BE2C (cell line): ENCODE data around the gene GGA3.

Source experiments
- DNase-seq: peaks from one replicate; pipeline ENCODE4 v3.0.0-alpha.2; 2020
- H3K27me3 ChIP-seq: fragments of 250-450 bp; sonication (Bioruptor Pico); 2 replicates; pipeline ENCODE4 v1.5.1; 2020; ENCODE audit warnings: mild to moderate bottlenecking
- H3K36me3 ChIP-seq: fragments of 250-450 bp; sonication (Bioruptor Pico); 2 replicates; pipeline ENCODE4 v1.5.1; 2020; ENCODE audit warnings: mild to moderate bottlenecking
- H3K4me1 ChIP-seq: fragments of 250-450 bp; sonication (Bioruptor Pico); 2 replicates; pipeline ENCODE4 v1.5.1; 2020
- H3K4me3 ChIP-seq: 2 replicates; pipeline ENCODE4 v1.5.1; 2011; ENCODE audit warnings: low read depth, low read length
- H3K9me3 ChIP-seq: fragments of 250-450 bp; sonication (Bioruptor Pico); 2 replicates; pipeline ENCODE4 v1.5.1; 2020
- CTCF ChIP-seq: IDR thresholded peaks from 2 replicates; pipeline ENCODE4 v1.5.1; 2012; ENCODE audit warnings: mild to moderate bottlenecking, low read depth, low read length

The GGA3 gene

GRCh38 chr17:75271955-75272847 is 10.8 kb upstream of the GGA3 start:
- peak; percentile 16 for TF ChIP-seq CTCF
- peak overlapping the region; percentile 85 for H3K4me3 ChIP-seq
- no peaks in the 10 kb centered on the region for H3K27me3 ChIP-seq
- H3K4me1 ChIP-seq = peaks cover 19% of the 10 kb centered on the region
- peaks cover 23% of the 10 kb centered on the region for H3K36me3 ChIP-seq
- peak; percentile 81 for DNase-seq
- no peaks in the 10 kb centered on the region for H3K9me3 ChIP-seq

GRCh38 chr17:75271233-75271954 is 10.0 kb upstream of the GGA3 start:
- no peaks in the 10 kb centered on the region for H3K27me3 ChIP-seq
- no peaks in the 10 kb centered on the region for H3K9me3 ChIP-seq
- H3K4me3 ChIP-seq = peak overlapping the region; percentile 85
- DNase-seq = peak; percentile 82
- H3K4me1 ChIP-seq = peaks cover 19% of the 10 kb centered on the region
- TF ChIP-seq CTCF = no peak; the same call in 1 of the 2 replicates
- H3K36me3 ChIP-seq = peaks cover 29% of the 10 kb centered on the region

- no peak for TF ChIP-seq CTCF
- H3K4me3 ChIP-seq = peak within 1 kb of the TSS; percentile 93
- H3K4me1 ChIP-seq = peaks cover 19% of the 10 kb centered on the region
- peaks cover 34% of the 10 kb centered on the region for H3K36me3 ChIP-seq
- no peaks in the 10 kb centered on the region for H3K27me3 ChIP-seq
- H3K9me3 ChIP-seq = no peaks in the 10 kb centered on the region
- DNase-seq = no peak
These were observed 9.5 kb upstream of the GGA3 start, which contains the start of gene MIF4GD for GRCh38 chr17:75270966-75271232. TSS of gene MIF4GD (minus strand) at chr17:75271231. CDS start at chr17:75270195, 1,036 bp downstream.

- H3K9me3 ChIP-seq = no peaks in the 10 kb centered on the region
- peak overlapping the region; percentile 93 for H3K4me3 ChIP-seq
- no peaks in the 10 kb centered on the region for H3K27me3 ChIP-seq
- peaks cover 39% of the 10 kb centered on the region for H3K36me3 ChIP-seq
- DNase-seq = peak; percentile 78
- peaks cover 19% of the 10 kb centered on the region for H3K4me1 ChIP-seq
- TF ChIP-seq CTCF = peak; percentile 52
These were observed 9.0 kb upstream of the GGA3 start for GRCh38 chr17:75270218-75270965.

GRCh38 chr17:75269844-75270217 is 8.4 kb upstream of the GGA3 start:
- peaks cover 41% of the 10 kb centered on the region for H3K36me3 ChIP-seq

More at GRCh38 chr17:75269844-75270217, 8.4 kb upstream of the GGA3 start:
- Histone ChIP-seq H3K4me1 (peaks cover 19% of the 10 kb centered on the region), H3K27me3 (no peaks in the 10 kb centered on the region), H3K9me3 (no peaks in the 10 kb centered on the region), H3K4me3 (peak overlapping the region; percentile 93)
- TF ChIP-seq CTCF = no peak
- DNase-seq = no peak
